Panc1 (cell line): Measurements from ENCODE around the gene S1PR1.

Source experiments
- POLR2AphosphoS5 ChIP-seq: IDR thresholded peaks from 2 replicates; pipeline ENCODE4 v1.6.1; 2012; ENCODE audit warnings: mild to moderate bottlenecking, low read depth, low read length, moderate library complexity
- SIN3A ChIP-seq: IDR thresholded peaks from 2 replicates; pipeline ENCODE4 v1.6.1; 2012; ENCODE audit warnings: low read depth, mild to moderate bottlenecking, low read length, moderate library complexity, borderline replicate concordance; ENCODE audit not compliant: insufficient read depth
- TF ChIP-seq, protein P1 (sequence below): fragments of 450-650 bp; IDR thresholded peaks from 2 replicates; pipeline ENCODE4 v1.5.1; 2017; ENCODE audit warnings: mild to moderate bottlenecking
- TF ChIP-seq, protein P2 (sequence below), 2 experiments: IDR thresholded peaks; 2 replicates each; pipeline ENCODE4 v1.6.1; 2011 to 2012; ENCODE audit warnings: low read depth in 2 of 2, control low read depth in 1 of 2, low read length in 1 of 2, mild to moderate bottlenecking in 1 of 2, moderate library complexity in 1 of 2; ENCODE audit not compliant: insufficient read depth in 1 of 2

DNA sequence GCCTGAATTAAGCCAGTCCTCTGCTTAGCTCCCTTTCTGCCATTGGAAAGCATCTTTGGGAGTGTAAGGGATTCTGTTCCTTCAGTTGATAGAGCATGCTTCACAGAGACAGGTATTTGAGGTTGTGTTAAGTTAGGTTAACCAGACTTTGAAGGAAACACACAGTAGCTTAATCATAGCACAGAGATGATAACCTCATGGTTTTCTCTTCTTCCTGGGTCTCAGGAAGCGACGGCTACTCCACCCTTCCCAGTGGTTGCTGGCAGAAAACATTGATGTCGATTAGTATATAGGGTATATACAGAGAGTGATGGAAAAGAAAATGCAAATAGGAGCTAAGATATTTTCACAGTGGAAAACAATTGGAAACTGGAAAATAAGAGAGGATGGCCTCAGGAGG is 42.0 kb downstream of the S1PR1 start:
- TF ChIP-seq POLR2AphosphoS5: no peak
- TF ChIP-seq, protein P1, sequence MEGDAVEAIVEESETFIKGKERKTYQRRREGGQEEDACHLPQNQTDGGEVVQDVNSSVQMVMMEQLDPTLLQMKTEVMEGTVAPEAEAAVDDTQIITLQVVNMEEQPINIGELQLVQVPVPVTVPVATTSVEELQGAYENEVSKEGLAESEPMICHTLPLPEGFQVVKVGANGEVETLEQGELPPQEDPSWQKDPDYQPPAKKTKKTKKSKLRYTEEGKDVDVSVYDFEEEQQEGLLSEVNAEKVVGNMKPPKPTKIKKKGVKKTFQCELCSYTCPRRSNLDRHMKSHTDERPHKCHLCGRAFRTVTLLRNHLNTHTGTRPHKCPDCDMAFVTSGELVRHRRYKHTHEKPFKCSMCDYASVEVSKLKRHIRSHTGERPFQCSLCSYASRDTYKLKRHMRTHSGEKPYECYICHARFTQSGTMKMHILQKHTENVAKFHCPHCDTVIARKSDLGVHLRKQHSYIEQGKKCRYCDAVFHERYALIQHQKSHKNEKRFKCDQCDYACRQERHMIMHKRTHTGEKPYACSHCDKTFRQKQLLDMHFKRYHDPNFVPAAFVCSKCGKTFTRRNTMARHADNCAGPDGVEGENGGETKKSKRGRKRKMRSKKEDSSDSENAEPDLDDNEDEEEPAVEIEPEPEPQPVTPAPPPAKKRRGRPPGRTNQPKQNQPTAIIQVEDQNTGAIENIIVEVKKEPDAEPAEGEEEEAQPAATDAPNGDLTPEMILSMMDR: no peak
- TF ChIP-seq, protein P2, sequence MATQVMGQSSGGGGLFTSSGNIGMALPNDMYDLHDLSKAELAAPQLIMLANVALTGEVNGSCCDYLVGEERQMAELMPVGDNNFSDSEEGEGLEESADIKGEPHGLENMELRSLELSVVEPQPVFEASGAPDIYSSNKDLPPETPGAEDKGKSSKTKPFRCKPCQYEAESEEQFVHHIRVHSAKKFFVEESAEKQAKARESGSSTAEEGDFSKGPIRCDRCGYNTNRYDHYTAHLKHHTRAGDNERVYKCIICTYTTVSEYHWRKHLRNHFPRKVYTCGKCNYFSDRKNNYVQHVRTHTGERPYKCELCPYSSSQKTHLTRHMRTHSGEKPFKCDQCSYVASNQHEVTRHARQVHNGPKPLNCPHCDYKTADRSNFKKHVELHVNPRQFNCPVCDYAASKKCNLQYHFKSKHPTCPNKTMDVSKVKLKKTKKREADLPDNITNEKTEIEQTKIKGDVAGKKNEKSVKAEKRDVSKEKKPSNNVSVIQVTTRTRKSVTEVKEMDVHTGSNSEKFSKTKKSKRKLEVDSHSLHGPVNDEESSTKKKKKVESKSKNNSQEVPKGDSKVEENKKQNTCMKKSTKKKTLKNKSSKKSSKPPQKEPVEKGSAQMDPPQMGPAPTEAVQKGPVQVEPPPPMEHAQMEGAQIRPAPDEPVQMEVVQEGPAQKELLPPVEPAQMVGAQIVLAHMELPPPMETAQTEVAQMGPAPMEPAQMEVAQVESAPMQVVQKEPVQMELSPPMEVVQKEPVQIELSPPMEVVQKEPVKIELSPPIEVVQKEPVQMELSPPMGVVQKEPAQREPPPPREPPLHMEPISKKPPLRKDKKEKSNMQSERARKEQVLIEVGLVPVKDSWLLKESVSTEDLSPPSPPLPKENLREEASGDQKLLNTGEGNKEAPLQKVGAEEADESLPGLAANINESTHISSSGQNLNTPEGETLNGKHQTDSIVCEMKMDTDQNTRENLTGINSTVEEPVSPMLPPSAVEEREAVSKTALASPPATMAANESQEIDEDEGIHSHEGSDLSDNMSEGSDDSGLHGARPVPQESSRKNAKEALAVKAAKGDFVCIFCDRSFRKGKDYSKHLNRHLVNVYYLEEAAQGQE (IDR thresholded peaks at IDR 0.05; ENCODE audit: insufficient read depth in 1 of 2, low read depth in 2 of 2, low read length in 1 of 2): no peak
- TF ChIP-seq SIN3A: no peak
